SU-DHL-6 (cell line): Measurements from ENCODE around the gene CD209.

Source experiments
- EZH2phosphoT487 ChIP-seq: fragments of 200-600 bp; sonication (generic), shearing (Covaris generic); conservative IDR thresholded peaks from 2 replicates; pipeline ENCODE4 v1.6.1; 2018; ENCODE audit warnings: mild to moderate bottlenecking, antibody characterized with exemption, low read length, moderate library complexity, mixed read lengths
- TF ChIP-seq, protein P1 (sequence below): fragments of 200-600 bp; sonication (generic); IDR thresholded peaks from one replicate; pipeline ENCODE4 v1.5.1; 2017; ENCODE audit warnings: antibody characterized with exemption, mild to moderate bottlenecking, low read length, moderate library complexity; ENCODE audit not compliant: insufficient read depth, poor library complexity, severe bottlenecking

DNA sequence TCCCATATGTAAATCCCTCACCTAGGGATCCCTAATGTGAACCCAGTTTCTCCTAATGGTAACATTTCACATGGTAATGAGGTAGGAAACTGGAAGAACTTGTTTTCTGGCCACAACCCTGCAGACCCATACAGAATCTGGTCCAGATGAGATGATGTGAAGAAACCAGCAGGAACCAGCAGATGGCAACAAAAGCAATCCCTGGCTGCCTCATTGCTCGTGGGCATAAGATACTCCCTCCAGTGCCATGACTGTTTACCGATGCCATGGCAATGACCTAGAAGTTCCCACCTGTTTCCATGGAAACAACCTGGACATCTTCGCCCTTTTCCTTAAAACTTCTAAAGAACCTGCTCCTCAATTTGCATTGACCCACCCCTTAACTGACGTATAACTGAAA is 1.4 kb upstream of the CD209 start:
- TF ChIP-seq, protein P1, sequence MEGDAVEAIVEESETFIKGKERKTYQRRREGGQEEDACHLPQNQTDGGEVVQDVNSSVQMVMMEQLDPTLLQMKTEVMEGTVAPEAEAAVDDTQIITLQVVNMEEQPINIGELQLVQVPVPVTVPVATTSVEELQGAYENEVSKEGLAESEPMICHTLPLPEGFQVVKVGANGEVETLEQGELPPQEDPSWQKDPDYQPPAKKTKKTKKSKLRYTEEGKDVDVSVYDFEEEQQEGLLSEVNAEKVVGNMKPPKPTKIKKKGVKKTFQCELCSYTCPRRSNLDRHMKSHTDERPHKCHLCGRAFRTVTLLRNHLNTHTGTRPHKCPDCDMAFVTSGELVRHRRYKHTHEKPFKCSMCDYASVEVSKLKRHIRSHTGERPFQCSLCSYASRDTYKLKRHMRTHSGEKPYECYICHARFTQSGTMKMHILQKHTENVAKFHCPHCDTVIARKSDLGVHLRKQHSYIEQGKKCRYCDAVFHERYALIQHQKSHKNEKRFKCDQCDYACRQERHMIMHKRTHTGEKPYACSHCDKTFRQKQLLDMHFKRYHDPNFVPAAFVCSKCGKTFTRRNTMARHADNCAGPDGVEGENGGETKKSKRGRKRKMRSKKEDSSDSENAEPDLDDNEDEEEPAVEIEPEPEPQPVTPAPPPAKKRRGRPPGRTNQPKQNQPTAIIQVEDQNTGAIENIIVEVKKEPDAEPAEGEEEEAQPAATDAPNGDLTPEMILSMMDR: no peak
- TF ChIP-seq EZH2phosphoT487: no peak
